Measurements from ENCODE around the gene STRADA.
A peak's percentile ranks its signal among the peaks of the same experiment; 100 is the strongest.

STRADA gene

GRCh38 chr17:63703029-63703428 is 38.6 kb downstream of the STRADA start:
- Histone ChIP-seq H2BK15ac (replicated peaks; ENCODE audit: low read depth) (no peak overlapping the region), H2BK5ac (ENCODE audit: low read length) (no peak overlapping the region), H3K79me1 (ENCODE audit: low read length) (peaks cover 16% of the 10 kb centered on the region), H3K4ac (ENCODE audit: low read depth, low read length) (no peak overlapping the region), H3K56ac (ENCODE audit: low read length) (peak overlapping the region; percentile 28), H3K36me3 (ENCODE audit: control insufficient read depth, insufficient read depth, low read length) (no peaks in the 10 kb centered on the region), H3K23ac (ENCODE audit: low read length) (no peak overlapping the region), H3K27ac (ENCODE audit: low read depth, low read length) (no peak overlapping the region), H2AK5ac (ENCODE audit: low read length) (no peak overlapping the region), H3K4me3 (ENCODE audit: low read length) (no peak overlapping the region), H3K18ac (ENCODE audit: low read length) (no peak overlapping the region), H4K8ac (ENCODE audit: low read depth, low read length) (no peak overlapping the region), H3K79me2 (ENCODE audit: control insufficient read depth, insufficient read depth, low read length) (peaks cover 22% of the 10 kb centered on the region), H3K4me2 (ENCODE audit: low read length) (no peak overlapping the region), H3K4me1 (ENCODE audit: control insufficient read depth, low read depth, low read length) (peaks cover 12% of the 10 kb centered on the region), H3K27me3 (ENCODE audit: insufficient read depth, low read length, poor library complexity) (no peaks in the 10 kb centered on the region), H4K5ac (ENCODE audit: low read length) (no peak overlapping the region), H3K9ac (ENCODE audit: low read length) (peak overlapping the region; percentile 42), H2BK120ac (ENCODE audit: low read depth, low read length) (no peak overlapping the region)
- whole genome bisulfite sequencing (ENCODE audit: extremely low coverage, insufficient coverage, low lambda C conversion rate): no CpG with 5 or more reads among the region's 5 CpGs
- DNase-seq: no peak

DNA sequence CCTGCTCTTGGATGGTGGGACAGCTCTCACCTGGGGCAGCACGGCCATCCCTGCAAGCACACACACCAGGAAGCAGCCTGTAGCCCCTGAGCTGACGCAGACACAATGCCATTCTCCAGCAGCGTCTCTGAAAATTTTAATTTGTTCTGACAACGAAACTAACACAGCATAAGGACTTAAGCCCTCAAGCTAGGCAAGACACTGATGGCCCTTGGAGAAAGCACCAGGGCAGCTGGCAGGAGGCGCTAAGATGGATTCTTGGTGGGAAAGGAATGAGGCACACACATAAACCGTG is 38.9 kb downstream of the STRADA start:
- H3K4ac ChIP-seq (ENCODE audit: low read depth, low read length): no peak overlapping the region
- WGBS (ENCODE audit: extremely low coverage, insufficient coverage, low lambda C conversion rate): no CpG with 5 or more reads among the region's 6 CpGs
- H3K23ac ChIP-seq (ENCODE audit: low read length): no peak overlapping the region
- no peaks in the 10 kb centered on the region for H3K27me3 ChIP-seq (ENCODE audit: insufficient read depth, low read length, poor library complexity)
- no peak overlapping the region for H2BK5ac ChIP-seq (ENCODE audit: low read length)
- no peak overlapping the region for H3K18ac ChIP-seq (ENCODE audit: low read length)
- no peak overlapping the region for H3K4me3 ChIP-seq (ENCODE audit: low read length)
- H4K5ac ChIP-seq (ENCODE audit: low read length): no peak overlapping the region
- peaks cover 16% of the 10 kb centered on the region for H3K79me1 ChIP-seq (ENCODE audit: low read length)
- H3K4me2 ChIP-seq (ENCODE audit: low read length): no peak overlapping the region
- H2AK5ac ChIP-seq (ENCODE audit: low read length): no peak overlapping the region
- peaks cover 12% of the 10 kb centered on the region for H3K4me1 ChIP-seq (ENCODE audit: control insufficient read depth, low read depth, low read length)
- DNase-seq: no peak
- H3K9ac ChIP-seq (ENCODE audit: low read length): peak overlapping the region; percentile 42
- H3K36me3 ChIP-seq (ENCODE audit: control insufficient read depth, insufficient read depth, low read length): no peaks in the 10 kb centered on the region
- H2BK15ac ChIP-seq (replicated peaks; ENCODE audit: low read depth): no peak overlapping the region
- no peak overlapping the region for H2BK120ac ChIP-seq (ENCODE audit: low read depth, low read length)
- H3K56ac ChIP-seq (ENCODE audit: low read length): no peak overlapping the region
- peaks cover 22% of the 10 kb centered on the region for H3K79me2 ChIP-seq (ENCODE audit: control insufficient read depth, insufficient read depth, low read length)
- no peak overlapping the region for H3K27ac ChIP-seq (ENCODE audit: low read depth, low read length)
- no peak overlapping the region for H4K8ac ChIP-seq (ENCODE audit: low read depth, low read length)

DNA sequence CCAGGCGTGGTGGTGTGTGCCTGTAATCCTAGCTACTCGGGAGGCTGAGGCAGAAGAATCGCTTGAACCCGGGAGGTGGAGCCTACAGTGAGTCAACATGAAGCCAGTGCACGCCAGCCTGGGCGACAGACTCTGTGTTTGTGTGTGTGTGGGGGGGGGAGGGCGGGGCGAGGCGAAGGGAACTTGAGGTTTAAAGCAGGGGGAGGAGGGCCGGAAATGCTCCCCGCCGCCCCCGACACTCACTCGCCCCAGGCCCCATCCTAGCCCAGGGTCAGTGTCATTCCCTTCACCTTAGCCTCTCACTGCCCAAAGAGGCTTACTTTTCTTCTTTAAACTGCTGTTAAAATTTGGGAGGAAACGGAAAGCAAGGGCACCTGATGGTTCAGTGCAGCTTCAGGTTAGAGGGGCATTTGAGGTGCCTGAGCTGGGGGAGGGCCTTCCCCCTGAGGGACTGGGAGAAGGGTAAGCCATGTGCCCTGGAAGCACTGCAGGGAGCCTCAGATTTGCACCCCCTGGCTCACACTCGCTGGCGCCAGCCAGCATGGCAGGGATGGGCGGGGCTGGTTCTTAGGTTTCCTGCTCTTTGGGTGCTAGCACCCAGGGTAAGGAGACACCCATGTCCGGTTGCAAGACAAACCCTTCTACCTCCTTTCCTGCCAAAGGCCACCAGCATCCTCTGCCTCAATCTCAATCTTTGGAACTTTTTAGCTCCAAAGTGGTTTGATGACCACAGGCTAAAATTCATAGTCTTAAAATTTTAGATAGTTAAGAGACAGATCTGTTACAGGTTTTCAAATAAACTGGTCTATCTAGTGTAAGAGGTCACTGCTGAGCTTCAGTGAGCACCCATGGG is 39.5 kb downstream of the STRADA start:
- Histone ChIP-seq H3K4me1 (ENCODE audit: control insufficient read depth, low read depth, low read length) (peaks cover 15% of the 10 kb centered on the region), H2BK15ac (replicated peaks; ENCODE audit: low read depth) (no peak overlapping the region), H3K56ac (ENCODE audit: low read length) (peak overlapping the region; percentile 59), H3K36me3 (ENCODE audit: control insufficient read depth, insufficient read depth, low read length) (peaks cover 3% of the 10 kb centered on the region), H3K9ac (ENCODE audit: low read length) (peak overlapping the region; percentile 41), H2AK5ac (ENCODE audit: low read length) (no peak overlapping the region), H2BK120ac (ENCODE audit: low read depth, low read length) (no peak overlapping the region), H4K8ac (ENCODE audit: low read depth, low read length) (no peak overlapping the region), H3K27ac (ENCODE audit: low read depth, low read length) (no peak overlapping the region), H2BK5ac (ENCODE audit: low read length) (no peak overlapping the region), H3K4ac (ENCODE audit: low read depth, low read length) (no peak overlapping the region), H4K5ac (ENCODE audit: low read length) (no peak overlapping the region), H3K4me3 (ENCODE audit: low read length) (no peak overlapping the region), H3K79me2 (ENCODE audit: control insufficient read depth, insufficient read depth, low read length) (peaks cover 22% of the 10 kb centered on the region), H3K4me2 (ENCODE audit: low read length) (peak overlapping the region; percentile 3), H3K18ac (ENCODE audit: low read length) (no peak overlapping the region), H3K79me1 (ENCODE audit: low read length) (peaks cover 22% of the 10 kb centered on the region), H3K27me3 (ENCODE audit: insufficient read depth, low read length, poor library complexity) (no peaks in the 10 kb centered on the region), H3K23ac (ENCODE audit: low read length) (no peak overlapping the region)
- DNase-seq: no peak
- no CpG with 5 or more reads among the region's 19 CpGs for WGBS (ENCODE audit: extremely low coverage, insufficient coverage, low lambda C conversion rate)

- H3K36me3 ChIP-seq (ENCODE audit: control insufficient read depth, insufficient read depth, low read length): peaks cover 4% of the 10 kb centered on the region
- H3K4me3 ChIP-seq (ENCODE audit: low read length): peak overlapping the region; percentile 33
These were observed 40.2 kb downstream of the STRADA start for GRCh38 chr17:63701456-63701820.

DNA sequence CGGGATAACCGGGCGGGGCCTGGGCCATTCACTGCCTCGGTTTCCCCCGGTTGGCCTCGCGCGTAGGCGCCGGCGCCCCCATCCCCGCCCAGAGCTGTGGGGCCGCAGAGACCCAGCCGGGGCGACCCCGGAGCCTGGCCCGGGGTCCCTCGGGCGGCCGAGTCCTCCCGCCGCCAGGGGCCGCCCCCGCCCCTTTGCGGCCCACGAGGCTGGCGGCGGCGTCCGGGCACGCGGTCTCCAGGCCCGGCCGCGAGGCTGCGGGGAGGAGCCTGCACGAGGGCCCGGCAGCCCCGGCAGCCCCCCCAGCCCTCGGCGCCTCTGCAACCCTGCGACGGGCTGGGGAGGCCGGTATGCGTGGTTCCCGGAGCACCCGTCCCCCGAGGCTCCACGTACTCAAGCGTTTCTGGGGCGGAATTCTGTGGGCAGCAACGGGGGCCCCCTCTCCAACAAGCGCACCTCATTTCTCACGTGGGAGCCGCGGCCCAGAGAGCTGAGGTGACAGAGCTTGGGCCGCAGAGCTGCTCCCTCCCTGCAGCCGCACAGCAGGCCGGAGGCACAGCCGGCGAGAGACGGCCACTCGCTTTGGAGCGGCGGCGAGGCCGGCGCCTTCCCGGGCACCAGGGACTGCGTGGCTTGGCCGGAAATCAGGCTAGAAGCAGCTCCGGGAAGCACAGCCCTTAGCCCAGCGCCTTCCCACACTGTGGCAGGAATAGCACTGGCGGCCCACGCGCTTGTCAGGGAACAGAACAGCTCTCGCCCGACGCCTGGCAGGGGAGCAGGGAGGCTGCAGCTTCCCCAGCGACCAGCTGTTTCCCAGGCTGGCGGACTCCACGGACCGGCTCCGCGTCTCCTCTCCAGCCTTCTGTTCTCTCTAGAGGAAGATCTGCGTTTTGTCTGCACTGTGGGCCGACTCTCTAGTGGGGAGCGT is 40.8 kb downstream of the STRADA start:
- DNase-seq: peak; percentile 78
- Histone ChIP-seq H2BK5ac (ENCODE audit: low read length) (peak overlapping the region; percentile 93), H3K79me1 (ENCODE audit: low read length) (peaks cover 24% of the 10 kb centered on the region), H3K9ac (ENCODE audit: low read length) (peak overlapping the region; percentile 96), H4K5ac (ENCODE audit: low read length) (peak overlapping the region; percentile 81), H2BK120ac (ENCODE audit: low read depth, low read length) (peak overlapping the region; percentile 16), H3K4me2 (ENCODE audit: low read length) (peak overlapping the region; percentile 77), H3K36me3 (ENCODE audit: control insufficient read depth, insufficient read depth, low read length) (peaks cover 4% of the 10 kb centered on the region), H3K23ac (ENCODE audit: low read length) (peak overlapping the region; percentile 94), H3K4me1 (ENCODE audit: control insufficient read depth, low read depth, low read length) (peaks cover 17% of the 10 kb centered on the region), H2BK15ac (replicated peaks; ENCODE audit: low read depth) (no peak overlapping the region), H3K79me2 (ENCODE audit: control insufficient read depth, insufficient read depth, low read length) (peaks cover 22% of the 10 kb centered on the region), H3K56ac (ENCODE audit: low read length) (peak overlapping the region; percentile 98), H2AK5ac (ENCODE audit: low read length) (peak overlapping the region; percentile 65), H3K27ac (ENCODE audit: low read depth, low read length) (peak overlapping the region; percentile 84), H3K18ac (ENCODE audit: low read length) (peak overlapping the region; percentile 83), H3K4me3 (ENCODE audit: low read length) (peak overlapping the region; percentile 42), H4K8ac (ENCODE audit: low read depth, low read length) (no peak overlapping the region), H3K4ac (ENCODE audit: low read depth, low read length) (peak overlapping the region; percentile 98), H3K27me3 (ENCODE audit: insufficient read depth, low read length, poor library complexity) (no peaks in the 10 kb centered on the region)
- WGBS (ENCODE audit: extremely low coverage, insufficient coverage, low lambda C conversion rate): no CpG with 5 or more reads among the region's 88 CpGs

More at GRCh38 chr17:63701456-63701820, 40.2 kb downstream of the STRADA start:
- peaks cover 17% of the 10 kb centered on the region for H3K4me1 ChIP-seq (ENCODE audit: control insufficient read depth, low read depth, low read length)
- H2AK5ac ChIP-seq (ENCODE audit: low read length): peak overlapping the region; percentile 65
- no peak overlapping the region for H3K27ac ChIP-seq (ENCODE audit: low read depth, low read length)
- no peak overlapping the region for H4K8ac ChIP-seq (ENCODE audit: low read depth, low read length)
- no peak overlapping the region for H3K4ac ChIP-seq (ENCODE audit: low read depth, low read length)
- no peak overlapping the region for H2BK5ac ChIP-seq (ENCODE audit: low read length)
- no peak overlapping the region for H4K5ac ChIP-seq (ENCODE audit: low read length)
- peak overlapping the region; percentile 98 for H3K56ac ChIP-seq (ENCODE audit: low read length)
- peak overlapping the region; percentile 94 for H3K23ac ChIP-seq (ENCODE audit: low read length)
- H3K9ac ChIP-seq (ENCODE audit: low read length): peak overlapping the region; percentile 96
- peak overlapping the region; percentile 24 for H3K18ac ChIP-seq (ENCODE audit: low read length)
- H2BK120ac ChIP-seq (ENCODE audit: low read depth, low read length): no peak overlapping the region
- H3K79me2 ChIP-seq (ENCODE audit: control insufficient read depth, insufficient read depth, low read length): peaks cover 22% of the 10 kb centered on the region
- no peak overlapping the region for H2BK15ac ChIP-seq (replicated peaks; ENCODE audit: low read depth)
- peaks cover 24% of the 10 kb centered on the region for H3K79me1 ChIP-seq (ENCODE audit: low read length)
- WGBS (ENCODE audit: extremely low coverage, insufficient coverage, low lambda C conversion rate): no CpG with 5 or more reads among the region's 10 CpGs
- H3K4me2 ChIP-seq (ENCODE audit: low read length): peak overlapping the region; percentile 77
- no peaks in the 10 kb centered on the region for H3K27me3 ChIP-seq (ENCODE audit: insufficient read depth, low read length, poor library complexity)
- DNase-seq: no peak
